ENCODE results near the gene CYSTM1.

The CYSTM1 gene

GRCh38 chr5:140220032-140220697 lies 45.2 kb downstream of the CYSTM1 start:
- DNase-seq (ENCODE audit: low read depth) = peak; percentile 61
- TF ChIP-seq, protein P1, sequence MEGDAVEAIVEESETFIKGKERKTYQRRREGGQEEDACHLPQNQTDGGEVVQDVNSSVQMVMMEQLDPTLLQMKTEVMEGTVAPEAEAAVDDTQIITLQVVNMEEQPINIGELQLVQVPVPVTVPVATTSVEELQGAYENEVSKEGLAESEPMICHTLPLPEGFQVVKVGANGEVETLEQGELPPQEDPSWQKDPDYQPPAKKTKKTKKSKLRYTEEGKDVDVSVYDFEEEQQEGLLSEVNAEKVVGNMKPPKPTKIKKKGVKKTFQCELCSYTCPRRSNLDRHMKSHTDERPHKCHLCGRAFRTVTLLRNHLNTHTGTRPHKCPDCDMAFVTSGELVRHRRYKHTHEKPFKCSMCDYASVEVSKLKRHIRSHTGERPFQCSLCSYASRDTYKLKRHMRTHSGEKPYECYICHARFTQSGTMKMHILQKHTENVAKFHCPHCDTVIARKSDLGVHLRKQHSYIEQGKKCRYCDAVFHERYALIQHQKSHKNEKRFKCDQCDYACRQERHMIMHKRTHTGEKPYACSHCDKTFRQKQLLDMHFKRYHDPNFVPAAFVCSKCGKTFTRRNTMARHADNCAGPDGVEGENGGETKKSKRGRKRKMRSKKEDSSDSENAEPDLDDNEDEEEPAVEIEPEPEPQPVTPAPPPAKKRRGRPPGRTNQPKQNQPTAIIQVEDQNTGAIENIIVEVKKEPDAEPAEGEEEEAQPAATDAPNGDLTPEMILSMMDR (conservative IDR thresholded peaks at IDR 0.05; ENCODE audit: control insufficient read depth, insufficient read depth, low read depth, low read length) = no peak

GRCh38 chr5:140220698-140221064 lies 45.7 kb downstream of the CYSTM1 start:
- DNase-seq (ENCODE audit: low read depth) = no peak
- TF ChIP-seq, protein P1 (conservative IDR thresholded peaks at IDR 0.05; ENCODE audit: control insufficient read depth, insufficient read depth, low read depth, low read length) = no peak
- H3K4me3 ChIP-seq (ENCODE audit: control insufficient read depth, low read depth, low read length) = no peak overlapping the region

More at GRCh38 chr5:140220032-140220697, 45.2 kb downstream of the CYSTM1 start:
- H3K4me3 ChIP-seq (ENCODE audit: control insufficient read depth, low read depth, low read length) = no peak overlapping the region

DNA sequence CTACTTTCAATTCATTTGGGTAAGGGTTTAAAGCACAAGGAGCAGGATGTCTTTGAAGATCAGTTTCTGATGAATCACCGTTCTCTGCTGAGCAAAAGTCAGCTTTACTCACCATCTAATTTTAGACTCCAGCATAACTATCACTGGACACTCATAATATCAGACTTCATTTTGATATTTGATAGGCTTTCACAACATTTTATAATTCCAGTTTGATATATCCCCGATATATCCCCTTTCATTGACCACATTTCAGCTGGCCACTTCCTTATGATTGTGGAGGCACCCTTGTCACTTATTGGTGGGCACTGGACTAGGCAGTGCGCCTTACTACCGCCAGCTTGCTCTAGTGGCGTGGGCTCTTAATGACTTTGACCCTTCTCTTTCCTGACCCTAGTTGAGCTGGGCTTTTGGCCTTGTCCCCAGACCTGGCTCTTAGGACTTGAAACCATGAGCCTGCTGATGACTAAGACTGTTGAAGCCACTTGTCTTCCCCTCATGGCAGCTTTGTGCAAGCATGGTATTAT lies 46.8 kb downstream of the CYSTM1 start:
- TF ChIP-seq, protein P1 (conservative IDR thresholded peaks at IDR 0.05; ENCODE audit: control insufficient read depth, insufficient read depth, low read depth, low read length) = no peak
- no peak overlapping the region for H3K4me3 ChIP-seq (ENCODE audit: control insufficient read depth, low read depth, low read length)
- peak; percentile 92 for DNase-seq (ENCODE audit: low read depth)

GRCh38 chr5:140222416-140222815 lies 47.4 kb downstream of the CYSTM1 start:
- DNase-seq (ENCODE audit: low read depth) = no peak
- no peak overlapping the region for H3K4me3 ChIP-seq (ENCODE audit: control insufficient read depth, low read depth, low read length)
- TF ChIP-seq, protein P1 (conservative IDR thresholded peaks at IDR 0.05; ENCODE audit: control insufficient read depth, insufficient read depth, low read depth, low read length) = no peak

DNA sequence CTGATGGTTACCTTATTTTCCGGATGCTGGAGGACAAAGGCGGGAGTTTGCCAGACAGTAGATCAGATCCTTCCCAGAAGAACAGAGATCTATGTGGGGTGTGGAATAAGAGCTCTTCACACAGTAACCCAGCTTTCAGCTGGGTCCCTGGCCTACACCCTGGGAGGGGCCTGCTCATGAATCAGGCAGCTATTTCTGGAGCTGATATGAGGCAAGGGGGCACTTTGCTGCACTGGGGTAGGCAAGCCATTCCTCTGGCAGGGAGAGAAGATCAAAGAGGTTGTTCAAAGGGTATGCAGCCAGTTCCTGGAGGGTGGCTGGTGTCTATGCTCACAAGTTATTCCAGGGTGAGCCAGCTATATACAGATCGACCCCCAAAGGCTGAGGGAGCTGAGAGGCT lies 48.6 kb downstream of the CYSTM1 start:
- H3K4me3 ChIP-seq (ENCODE audit: control insufficient read depth, low read depth, low read length) = no peak overlapping the region
- TF ChIP-seq, protein P1 (conservative IDR thresholded peaks at IDR 0.05; ENCODE audit: control insufficient read depth, insufficient read depth, low read depth, low read length) = no peak

DNA sequence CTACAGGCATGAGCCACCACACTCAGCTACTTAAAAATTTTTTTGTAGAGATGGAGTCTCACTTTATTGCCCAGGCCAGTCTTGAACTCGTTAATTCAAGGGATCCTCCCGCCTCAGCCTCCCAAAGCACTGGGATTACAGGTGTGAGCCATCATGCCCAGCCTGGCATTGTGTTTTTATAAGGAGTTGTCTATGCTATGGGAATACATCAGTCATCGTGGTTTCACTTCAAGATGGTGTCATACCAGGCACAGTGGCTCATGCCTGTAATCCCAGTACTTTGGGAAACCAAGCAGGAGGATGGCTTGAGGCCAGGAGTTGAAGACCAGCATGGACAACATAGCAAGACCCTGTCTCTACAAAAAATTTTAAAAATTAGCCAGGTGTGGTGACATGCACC lies 49.7 kb downstream of the CYSTM1 start:
- DNase-seq (ENCODE audit: low read depth) = no peak
- no peak overlapping the region for H3K4me3 ChIP-seq (ENCODE audit: control insufficient read depth, low read depth, low read length)
- TF ChIP-seq, protein P1 (conservative IDR thresholded peaks at IDR 0.05; ENCODE audit: control insufficient read depth, insufficient read depth, low read depth, low read length) = no peak

More for the DNA sequence above, 48.6 kb downstream of the CYSTM1 start:
- no peak for DNase-seq (ENCODE audit: low read depth)
